ENCODE results near the gene ASXL3. TPM values are rescaled to one million over a fixed set of nuclear protein-coding genes. Genes with fewer than 3 reads are reported as not detected.

Gene ASXL3
- total RNA-seq, 2 experiments from 2014 or later: not detected

DNA sequence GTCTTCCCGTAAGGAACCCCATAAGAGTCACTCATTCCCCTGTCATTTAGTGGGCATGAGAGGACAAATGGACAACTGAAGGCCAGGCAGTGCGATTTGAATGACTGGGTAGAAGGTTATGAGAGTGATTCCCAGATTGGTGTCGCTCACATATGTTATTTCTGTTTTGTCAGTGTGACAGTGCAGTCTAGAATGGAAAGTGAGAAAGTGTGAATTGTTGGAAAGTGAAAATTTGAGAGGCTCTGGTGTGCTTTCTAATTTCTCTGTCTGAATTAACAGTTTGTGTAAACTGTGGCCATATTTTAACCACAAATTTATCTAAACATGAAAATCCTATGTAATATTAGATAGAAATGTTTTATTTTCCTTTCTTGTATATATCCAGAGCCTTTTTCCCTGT lies 49.1 kb downstream of the ASXL3 start:
- Mint-ChIP-seq H3K27me3 (no peaks in the 10 kb centered on the region), H3K36me3 (ENCODE audit: low read depth) (no peaks in the 10 kb centered on the region), H3K4me1 (no peaks in the 10 kb centered on the region), H3K4me3 (no peak overlapping the region), H3K9me3 (ENCODE audit: low read depth) (peaks cover 4% of the 10 kb centered on the region), H3K27ac (no peak overlapping the region)
- intact Hi-C loops (cut with DNase I, micrococcal nuclease): no loop called here
- no peak for ATAC-seq
- DNase-seq: no peak
- POLR2A ChIA-PET: no interaction called here
- CTCF ChIA-PET: no interaction called here

DNA sequence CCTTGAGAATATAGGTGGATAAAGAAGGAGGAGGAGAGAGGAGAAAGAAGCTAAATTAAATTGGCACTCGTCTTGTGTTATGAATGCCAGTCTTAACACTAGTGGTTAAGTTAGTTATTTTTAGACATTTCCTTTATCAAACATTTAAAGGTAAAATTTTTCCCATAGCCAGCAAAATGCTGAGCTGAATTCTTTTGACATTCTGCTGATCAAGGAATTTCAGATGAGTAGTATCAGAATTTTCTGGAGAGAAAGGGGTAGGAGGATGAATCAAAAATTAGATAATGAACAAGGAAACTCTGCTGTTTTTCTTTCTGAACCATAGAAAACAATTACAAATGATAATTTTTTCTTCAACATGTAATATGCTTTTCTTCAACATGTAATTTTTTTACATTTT lies 52.5 kb downstream of the ASXL3 start:
- H3K27me3 Mint-ChIP-seq: no peaks in the 10 kb centered on the region
- no peak for DNase-seq
- H3K9me3 Mint-ChIP-seq (ENCODE audit: low read depth): peaks cover 2% of the 10 kb centered on the region
- POLR2A ChIA-PET: no interaction called here
- no peaks in the 10 kb centered on the region for H3K36me3 Mint-ChIP-seq (ENCODE audit: low read depth)
- H3K4me1 Mint-ChIP-seq: no peaks in the 10 kb centered on the region
- no peak for ATAC-seq
- H3K4me3 Mint-ChIP-seq: no peak overlapping the region
- H3K27ac Mint-ChIP-seq: no peak overlapping the region
- intact Hi-C loops (cut with DNase I, micrococcal nuclease): no loop called here
- CTCF ChIA-PET: no interaction called here

DNA sequence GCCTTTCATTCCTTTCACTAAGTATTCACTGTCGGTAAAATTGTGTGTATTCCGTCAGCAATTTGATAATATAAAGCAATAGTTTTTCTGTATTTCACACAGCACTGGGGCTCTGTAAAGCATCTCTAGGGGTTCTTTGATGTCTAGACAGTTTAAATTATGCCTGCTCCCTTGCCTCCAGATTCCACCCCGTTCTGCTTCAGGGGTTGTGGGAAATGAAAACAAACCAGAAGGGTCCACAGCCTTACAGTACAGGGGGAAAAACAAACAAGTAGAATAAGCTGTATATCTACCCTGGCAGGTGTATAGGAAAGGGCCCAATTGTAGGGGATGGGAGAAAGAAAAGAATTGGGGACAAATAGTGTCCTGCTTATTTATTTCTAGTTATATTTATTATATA lies 63.1 kb downstream of the ASXL3 start:
- no peak overlapping the region for H3K27ac Mint-ChIP-seq
- no peaks in the 10 kb centered on the region for H3K27me3 Mint-ChIP-seq
- H3K36me3 Mint-ChIP-seq (ENCODE audit: low read depth): no peaks in the 10 kb centered on the region
- ChIA-PET POLR2A (no interaction called here), CTCF (no interaction called here)
- no peak for DNase-seq
- intact Hi-C loops (cut with DNase I, micrococcal nuclease): no loop called here
- no peak overlapping the region for H3K4me3 Mint-ChIP-seq
- ATAC-seq: no peak
- H3K4me1 Mint-ChIP-seq: no peaks in the 10 kb centered on the region
- no peaks in the 10 kb centered on the region for H3K9me3 Mint-ChIP-seq (ENCODE audit: low read depth)

DNA sequence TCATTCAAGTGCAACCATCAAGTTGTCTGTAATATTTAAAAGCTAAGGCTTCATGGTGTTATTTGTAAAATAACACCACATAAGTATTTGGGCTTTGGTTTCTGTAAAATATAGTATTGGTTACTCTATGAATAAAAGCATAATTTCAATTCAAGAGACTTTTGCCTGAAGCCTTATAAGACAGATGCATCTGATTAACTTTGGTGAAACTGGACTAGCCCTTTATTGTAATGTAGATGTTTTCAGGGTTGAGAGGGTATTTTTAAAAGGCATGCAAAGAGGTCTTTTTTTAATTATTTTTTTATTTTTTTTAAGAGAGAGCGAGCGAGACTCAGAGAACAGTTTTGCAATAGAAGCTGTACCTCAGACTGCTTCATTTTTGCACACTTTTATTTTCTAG lies 66.5 kb downstream of the ASXL3 start:
- DNase-seq: no peak
- no peaks in the 10 kb centered on the region for H3K36me3 Mint-ChIP-seq (ENCODE audit: low read depth)
- no peak overlapping the region for H3K27ac Mint-ChIP-seq
- H3K4me3 Mint-ChIP-seq: no peak overlapping the region
- H3K4me1 Mint-ChIP-seq: no peaks in the 10 kb centered on the region
- ChIA-PET POLR2A (no interaction called here), CTCF (interaction anchor here (1.4 kb wide), 1 partner anchor 10 kb away, joined by 4 read pairs; no protein-coding TSS in a partner anchor)
- no peaks in the 10 kb centered on the region for H3K27me3 Mint-ChIP-seq
- intact Hi-C loops (cut with DNase I, micrococcal nuclease): no loop called here
- no peak for ATAC-seq
- H3K9me3 Mint-ChIP-seq (ENCODE audit: low read depth): no peaks in the 10 kb centered on the region

DNA sequence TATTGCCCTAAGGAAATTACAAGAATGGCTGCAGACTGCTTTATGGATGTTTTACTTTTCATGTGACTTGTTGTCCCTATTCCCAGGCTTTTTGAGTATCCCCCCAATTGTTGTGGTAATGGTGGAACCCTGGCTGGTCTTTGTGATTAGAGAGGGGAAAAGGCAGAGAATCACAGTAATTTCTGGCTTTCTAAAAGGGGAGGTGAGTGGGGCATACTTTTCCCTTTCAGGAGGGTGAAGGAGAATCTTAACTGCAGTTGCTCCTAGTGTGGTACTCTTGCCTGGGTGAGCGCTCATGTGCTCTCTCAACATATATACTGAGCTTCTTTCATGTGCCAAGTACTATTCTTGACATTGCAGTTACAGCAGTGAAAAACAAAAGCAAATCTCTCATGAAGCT lies 69.3 kb downstream of the ASXL3 start:
- no peak for ATAC-seq

DNA sequence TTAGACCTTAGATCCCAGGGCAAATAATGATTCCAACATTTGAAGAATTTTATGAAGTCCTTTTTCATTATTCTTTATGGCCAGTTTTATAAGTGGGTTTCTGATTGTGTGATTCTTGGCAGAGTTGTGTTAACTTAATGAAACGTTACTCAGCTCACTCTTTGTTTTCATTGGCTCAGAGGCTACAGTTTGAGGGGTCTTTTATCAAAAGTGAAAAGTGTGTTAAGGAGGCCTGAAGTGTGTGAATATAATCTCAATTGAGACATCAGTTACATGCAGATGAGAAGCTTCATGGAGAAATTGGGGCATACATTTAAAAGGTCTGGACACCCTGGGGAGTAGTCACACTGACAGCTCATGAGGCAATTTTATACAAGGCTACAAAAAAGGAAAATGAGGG lies 74.6 kb downstream of the ASXL3 start:
- DNase-seq (no peak), ATAC-seq (no peak)
- no peak overlapping the region for H3K4me3 Mint-ChIP-seq
- ChIA-PET CTCF (no interaction called here), POLR2A (no interaction called here)
- intact Hi-C loops (cut with DNase I, micrococcal nuclease): no loop called here
- H3K4me1 Mint-ChIP-seq: no peaks in the 10 kb centered on the region
- H3K27me3 Mint-ChIP-seq: no peaks in the 10 kb centered on the region
- no peaks in the 10 kb centered on the region for H3K9me3 Mint-ChIP-seq (ENCODE audit: low read depth)
- H3K36me3 Mint-ChIP-seq (ENCODE audit: low read depth): no peaks in the 10 kb centered on the region
- H3K27ac Mint-ChIP-seq: no peak overlapping the region

More for the DNA sequence above, 69.3 kb downstream of the ASXL3 start:
- H3K36me3 Mint-ChIP-seq (ENCODE audit: low read depth): no peaks in the 10 kb centered on the region
- no peak for DNase-seq
- intact Hi-C loops (cut with DNase I, micrococcal nuclease): no loop called here
- CTCF ChIA-PET: interaction anchor here (1.8 kb wide), 1 partner anchor 13 kb away, joined by 3 read pairs; no protein-coding TSS in a partner anchor
- H3K27me3 Mint-ChIP-seq: no peaks in the 10 kb centered on the region
- no peaks in the 10 kb centered on the region for H3K4me1 Mint-ChIP-seq
- no peak overlapping the region for H3K27ac Mint-ChIP-seq
- POLR2A ChIA-PET: no interaction called here
- H3K4me3 Mint-ChIP-seq: no peak overlapping the region
- H3K9me3 Mint-ChIP-seq (ENCODE audit: low read depth): no peaks in the 10 kb centered on the region

DNA sequence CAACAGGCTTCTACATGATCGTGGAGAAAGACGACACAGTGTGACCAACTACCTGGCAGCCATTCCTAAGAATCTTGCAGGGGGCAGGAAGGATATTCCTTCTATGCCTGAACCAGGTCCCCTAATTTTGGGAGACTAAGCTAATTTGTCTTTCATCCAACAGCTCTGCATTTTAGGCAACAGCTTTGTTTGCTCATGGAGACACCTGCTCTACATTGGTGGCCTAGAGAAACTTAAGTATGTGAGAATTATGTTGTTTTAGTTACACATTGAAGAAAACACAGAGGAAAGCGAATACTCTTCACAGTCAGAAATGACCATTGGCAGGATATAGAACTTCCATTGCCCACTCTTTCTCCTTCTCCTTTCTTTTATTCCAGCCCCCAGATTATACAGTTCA lies 75.2 kb downstream of the ASXL3 start:
- ChIA-PET POLR2A (no interaction called here), CTCF (no interaction called here)
- H3K4me1 Mint-ChIP-seq: no peaks in the 10 kb centered on the region
- no peaks in the 10 kb centered on the region for H3K27me3 Mint-ChIP-seq
- H3K27ac Mint-ChIP-seq: no peak overlapping the region
- H3K36me3 Mint-ChIP-seq (ENCODE audit: low read depth): no peaks in the 10 kb centered on the region
- no peak for ATAC-seq
- no peak for DNase-seq
- no peak overlapping the region for H3K4me3 Mint-ChIP-seq
- intact Hi-C loops (cut with DNase I, micrococcal nuclease): no loop called here
- no peaks in the 10 kb centered on the region for H3K9me3 Mint-ChIP-seq (ENCODE audit: low read depth)

DNA sequence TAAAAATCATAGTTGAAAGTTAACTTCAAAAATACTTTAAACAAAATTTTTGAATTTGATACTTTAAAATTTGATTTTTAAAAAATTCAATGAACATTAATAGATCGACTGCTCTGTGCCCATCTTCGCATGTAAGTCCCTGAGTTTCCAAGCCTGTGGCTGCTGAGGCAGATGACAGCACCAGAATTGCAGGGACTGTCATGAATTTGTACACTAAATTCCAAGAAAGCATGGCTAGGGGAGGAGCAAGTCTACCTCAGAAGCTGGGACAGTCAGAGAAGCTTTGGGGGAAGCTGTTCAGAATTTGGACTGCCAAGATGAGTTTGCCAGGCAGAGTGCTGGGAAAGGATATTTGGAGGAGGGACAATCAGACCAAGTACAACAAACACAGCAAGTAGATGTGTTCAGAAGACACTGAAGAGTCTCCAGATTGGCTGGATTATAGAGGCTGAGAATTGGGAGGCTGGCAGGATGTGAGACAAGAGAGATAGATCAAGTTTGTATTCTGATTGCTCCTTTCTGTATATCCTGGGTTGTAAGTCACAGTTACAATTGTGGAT lies 79.0 kb downstream of the ASXL3 start:
- no peaks in the 10 kb centered on the region for H3K9me3 Mint-ChIP-seq (ENCODE audit: low read depth)
- no peaks in the 10 kb centered on the region for H3K4me1 Mint-ChIP-seq
- no peak overlapping the region for H3K4me3 Mint-ChIP-seq
- no peak overlapping the region for H3K27ac Mint-ChIP-seq
- no peaks in the 10 kb centered on the region for H3K27me3 Mint-ChIP-seq
- no peaks in the 10 kb centered on the region for H3K36me3 Mint-ChIP-seq (ENCODE audit: low read depth)
- ChIA-PET CTCF (no interaction called here), POLR2A (no interaction called here)
- ATAC-seq: no peak
- DNase-seq: no peak
- intact Hi-C loops (cut with DNase I, micrococcal nuclease): no loop called here

- no peaks in the 10 kb centered on the region for H3K36me3 Mint-ChIP-seq (ENCODE audit: low read depth)
- CTCF ChIA-PET: no interaction called here
Observed at GRCh38 chr18:33660696-33661310, 82.8 kb downstream of the ASXL3 start.

DNA sequence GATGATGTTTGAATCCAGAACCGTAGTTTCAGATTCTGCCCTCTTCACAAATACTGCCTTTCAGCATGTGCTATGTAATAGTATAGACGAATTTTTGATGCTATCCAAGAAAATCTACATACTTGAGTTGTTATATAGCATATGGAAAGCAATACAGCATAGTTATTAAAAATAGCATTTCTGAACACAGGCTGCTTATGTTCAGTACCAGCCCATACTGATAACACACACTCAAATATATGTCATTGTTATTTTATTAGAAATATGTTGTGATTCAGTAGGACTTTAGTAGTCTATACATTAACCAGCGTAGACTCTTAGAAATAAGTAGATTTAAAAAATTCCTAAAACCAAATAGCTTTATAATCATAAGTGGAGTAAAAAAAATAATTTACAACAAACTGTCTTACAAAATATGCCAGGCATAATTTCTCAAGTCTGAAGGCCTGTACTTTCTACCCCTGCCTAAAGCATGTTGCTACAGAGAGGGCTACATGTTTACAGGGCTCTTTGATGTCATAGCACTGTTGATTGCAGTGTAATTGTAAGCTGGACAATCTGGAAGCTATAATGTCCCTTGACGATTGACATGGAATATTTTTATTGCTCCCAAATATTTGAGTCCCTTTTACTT lies 86.3 kb downstream of the ASXL3 start:
- Mint-ChIP-seq H3K36me3 (ENCODE audit: low read depth) (no peaks in the 10 kb centered on the region), H3K9me3 (ENCODE audit: low read depth) (peaks cover 4% of the 10 kb centered on the region), H3K27ac (no peak overlapping the region), H3K4me3 (no peak overlapping the region), H3K27me3 (no peaks in the 10 kb centered on the region), H3K4me1 (no peaks in the 10 kb centered on the region)
- DNase-seq (no peak), ATAC-seq (no peak)
- CTCF ChIA-PET: interaction anchor here (0.6 kb wide), 1 partner anchor 1768 kb away, joined by 4 read pairs; no protein-coding TSS in a partner anchor
- intact Hi-C loops (cut with DNase I, micrococcal nuclease): no loop called here
- POLR2A ChIA-PET: no interaction called here

More at GRCh38 chr18:33660696-33661310, 82.8 kb downstream of the ASXL3 start:
- no peaks in the 10 kb centered on the region for H3K27me3 Mint-ChIP-seq
- no peak for DNase-seq
- H3K9me3 Mint-ChIP-seq (ENCODE audit: low read depth): no peaks in the 10 kb centered on the region
- no peak for ATAC-seq
- POLR2A ChIA-PET: no interaction called here
- no peaks in the 10 kb centered on the region for H3K4me1 Mint-ChIP-seq
- intact Hi-C loops (cut with DNase I, micrococcal nuclease): no loop called here
- no peak overlapping the region for H3K4me3 Mint-ChIP-seq
- no peak overlapping the region for H3K27ac Mint-ChIP-seq

DNA sequence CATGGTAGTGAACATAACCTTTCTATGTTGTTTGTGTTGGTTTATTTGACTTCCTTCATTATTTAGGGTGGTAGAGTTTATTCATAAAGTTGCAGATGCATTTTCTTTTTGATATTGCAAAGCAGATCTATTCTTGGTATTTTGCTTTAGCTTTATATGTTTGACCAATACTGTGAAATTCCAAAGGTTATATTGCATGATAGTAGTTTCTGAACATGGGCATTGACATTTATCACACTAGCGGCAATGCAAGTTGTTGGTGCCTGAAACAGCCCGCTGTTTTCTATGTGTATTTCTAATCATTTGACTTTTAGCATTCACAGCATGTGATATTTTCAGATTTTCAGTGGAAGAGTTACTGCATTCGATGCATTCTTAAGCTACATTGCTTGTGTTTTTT lies 87.2 kb downstream of the ASXL3 start:
- H3K27ac Mint-ChIP-seq: no peak overlapping the region
- POLR2A ChIA-PET: no interaction called here
- peaks cover 4% of the 10 kb centered on the region for H3K9me3 Mint-ChIP-seq (ENCODE audit: low read depth)
- H3K36me3 Mint-ChIP-seq (ENCODE audit: low read depth): no peaks in the 10 kb centered on the region
- H3K27me3 Mint-ChIP-seq: no peaks in the 10 kb centered on the region
- no peak for ATAC-seq
- no peak overlapping the region for H3K4me3 Mint-ChIP-seq
- intact Hi-C loops (cut with DNase I, micrococcal nuclease): no loop called here
- no peaks in the 10 kb centered on the region for H3K4me1 Mint-ChIP-seq
- DNase-seq: no peak
- CTCF ChIA-PET: no interaction called here

DNA sequence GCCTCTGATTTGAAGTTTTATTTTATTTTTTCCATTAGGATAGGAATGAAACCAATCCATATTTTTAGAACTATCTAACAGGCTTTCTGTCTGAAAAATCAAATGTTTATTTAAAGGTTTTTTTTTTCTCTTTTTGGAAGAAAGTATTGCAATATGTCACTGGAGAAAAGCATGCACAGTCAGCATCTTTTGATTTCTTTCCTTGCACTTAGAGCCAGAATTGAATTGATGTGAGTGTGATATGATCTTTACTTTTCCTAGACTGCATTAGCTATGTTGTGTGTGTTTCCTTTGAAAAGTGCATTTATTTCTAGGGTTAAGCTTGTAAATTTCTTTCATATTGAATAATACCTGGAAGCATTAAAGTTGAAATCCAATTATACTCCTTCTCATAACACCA lies 87.6 kb downstream of the ASXL3 start:
- H3K36me3 Mint-ChIP-seq (ENCODE audit: low read depth): no peaks in the 10 kb centered on the region
- intact Hi-C loops (cut with DNase I, micrococcal nuclease): no loop called here
- DNase-seq (no peak), ATAC-seq (no peak)
- ChIA-PET POLR2A (no interaction called here), CTCF (no interaction called here)
- H3K27ac Mint-ChIP-seq: no peak overlapping the region
- H3K27me3 Mint-ChIP-seq: no peaks in the 10 kb centered on the region
- H3K4me3 Mint-ChIP-seq: no peak overlapping the region
- peaks cover 4% of the 10 kb centered on the region for H3K9me3 Mint-ChIP-seq (ENCODE audit: low read depth)
- no peaks in the 10 kb centered on the region for H3K4me1 Mint-ChIP-seq

Measured in activated CD4-positive, alpha-beta T cell treated with anti-CD3 and anti-CD28 coated beads for 36 hours (primary cell).